ENCODE measurements around the gene CHCHD1.

CHCHD1 gene

GRCh38 chr10:73779539-73780197 lies 2.2 kb upstream of the CHCHD1 start:
- no peak for TF ChIP-seq CTCF (conservative IDR thresholded peaks at IDR 0.05; ENCODE audit: low read depth, low read length)
- DNase-seq (ENCODE audit: low read depth): no peak
- no peak overlapping the region for H3K4me3 ChIP-seq (ENCODE audit: low read length)

GRCh38 chr10:73780301-73780700 lies 1.5 kb upstream of the CHCHD1 start:
- DNase-seq (ENCODE audit: low read depth): no peak
- TF ChIP-seq CTCF (conservative IDR thresholded peaks at IDR 0.05; ENCODE audit: low read depth, low read length): no peak
- no peak overlapping the region for H3K4me3 ChIP-seq (ENCODE audit: low read length)

GRCh38 chr10:73780966-73781365 lies 882 bp upstream of the CHCHD1 start:
- DNase-seq (ENCODE audit: low read depth): no peak
- peak overlapping the region; percentile 82 for H3K4me3 ChIP-seq (ENCODE audit: low read length)
- TF ChIP-seq CTCF (conservative IDR thresholded peaks at IDR 0.05; ENCODE audit: low read depth, low read length): no peak

GRCh38 chr10:73781548-73781878 lies 335 bp upstream of the CHCHD1 start:
- peak overlapping the region; percentile 82 for H3K4me3 ChIP-seq (ENCODE audit: low read length)
- no peak for TF ChIP-seq CTCF (conservative IDR thresholded peaks at IDR 0.05; ENCODE audit: low read depth, low read length)
- DNase-seq (ENCODE audit: low read depth): no peak

- peak overlapping the region; percentile 82 for H3K4me3 ChIP-seq (ENCODE audit: low read length)
- DNase-seq (ENCODE audit: low read depth): no peak
- TF ChIP-seq CTCF (conservative IDR thresholded peaks at IDR 0.05; ENCODE audit: low read depth, low read length): no peak
Measured at GRCh38 chr10:73782749-73783085, 869 bp downstream of the CHCHD1 start.

- DNase-seq (ENCODE audit: low read depth): peak; percentile 86
- TF ChIP-seq CTCF (conservative IDR thresholded peaks at IDR 0.05; ENCODE audit: low read depth, low read length): no peak
- H3K4me3 ChIP-seq (ENCODE audit: low read length): peak within 1 kb of the TSS; percentile 90
Measured at GRCh38 chr10:73785211-73785720, 3.4 kb downstream of the CHCHD1 start, which contains the start of gene ZSWIM8. Gene ZSWIM8, plus strand, starts transcription at chr10:73785606. Its CDS starts 273 bp downstream, at chr10:73785879.
